NCI-H187 (cell line): ENCODE data around the gene CYB561.

ENCODE experiments used
- DNase-seq, 2 experiments: peaks; one replicate each; lab custom pipeline; 2025; lab: John Stamatoyannopoulos, UW

Gene CYB561

GRCh38 chr17:63448655-63449054, 2.5 kb upstream of the CYB561 start:
- DNase-seq = no peak

- peak; percentile 9 to 41 for DNase-seq
These were observed 1.4 kb upstream of the CYB561 start for GRCh38 chr17:63447471-63448009.

- DNase-seq = no peak
These were observed 806 bp upstream of the CYB561 start for GRCh38 chr17:63446753-63447470.

- peak; percentile 38 to 53 for DNase-seq
These were observed 544 bp downstream of the CYB561 start for GRCh38 chr17:63445571-63445953.

GRCh38 chr17:63445065-63445464, 1.0 kb downstream of the CYB561 start:
- no peak for DNase-seq

- no peak for DNase-seq
These were observed 1.6 kb downstream of the CYB561 start for GRCh38 chr17:63444457-63444856.

GRCh38 chr17:63443053-63443452, 3.1 kb downstream of the CYB561 start:
- DNase-seq = no peak

- DNase-seq = no peak
These were observed 3.5 kb downstream of the CYB561 start for GRCh38 chr17:63442549-63443035.

- no peak for DNase-seq
These were observed 4.0 kb downstream of the CYB561 start for GRCh38 chr17:63442074-63442473.

GRCh38 chr17:63441654-63442053, 4.5 kb downstream of the CYB561 start:
- DNase-seq = no peak

- DNase-seq = no peak
These were observed 5.3 kb downstream of the CYB561 start for GRCh38 chr17:63440770-63441335.

GRCh38 chr17:63440127-63440769, 5.9 kb downstream of the CYB561 start:
- DNase-seq = no peak

- no peak for DNase-seq
These were observed 6.4 kb downstream of the CYB561 start for GRCh38 chr17:63439687-63440086.

GRCh38 chr17:63438092-63439051, 7.7 kb downstream of the CYB561 start:
- DNase-seq = no peak

GRCh38 chr17:63437287-63438091, 8.6 kb downstream of the CYB561 start:
- DNase-seq = no peak

GRCh38 chr17:63436523-63437110, 9.5 kb downstream of the CYB561 start:
- no peak for DNase-seq

- peak; percentile 53 to 61 for DNase-seq
These were observed 10.2 kb downstream of the CYB561 start for GRCh38 chr17:63435681-63436522.

- DNase-seq = no peak
These were observed 11.0 kb downstream of the CYB561 start for GRCh38 chr17:63434951-63435571.
